Activated T-helper 1 cell treated with Interleukin-2 at 50 U/mL for 16 hours (primary cell): ENCODE results near the gene RABGAP1L.
"Not testable (repeated sequence)": the region's sequence is repeated elsewhere in the genome, so short reads cannot be mapped to it uniquely, and the experiment has no call there.

ENCODE experiments used
- DNase-seq: peaks from one replicate; pipeline ENCODE4 v3.0.0-alpha.2; 2020; ENCODE audit warnings: low read depth

Gene RABGAP1L

DNA sequence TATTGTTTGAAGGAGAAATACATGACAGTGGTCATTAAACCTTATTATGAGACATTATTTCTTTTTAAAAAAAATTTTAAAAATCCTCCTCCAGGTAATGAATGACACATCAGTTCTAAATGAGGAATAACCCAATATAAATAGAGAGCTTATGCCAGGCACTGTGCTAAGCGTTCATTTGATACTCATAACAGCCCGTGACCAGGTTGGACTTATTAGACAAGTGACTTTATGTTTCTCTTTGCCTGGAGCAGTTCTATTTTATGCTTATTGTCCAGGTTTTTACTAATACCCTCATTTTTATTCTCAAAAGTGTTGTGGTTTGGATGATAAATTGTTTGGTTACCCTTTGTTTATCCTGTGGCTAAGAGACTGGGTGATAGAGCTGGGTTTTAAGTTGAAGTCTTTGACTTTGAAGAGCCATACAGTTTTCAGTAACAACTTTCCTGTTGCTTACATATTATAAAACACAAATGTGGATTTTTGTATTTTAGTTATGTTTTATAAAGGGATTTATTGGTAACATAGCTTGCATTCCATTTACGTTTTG, 84.2 kb downstream of the RABGAP1L start:
- no peak for DNase-seq

DNA sequence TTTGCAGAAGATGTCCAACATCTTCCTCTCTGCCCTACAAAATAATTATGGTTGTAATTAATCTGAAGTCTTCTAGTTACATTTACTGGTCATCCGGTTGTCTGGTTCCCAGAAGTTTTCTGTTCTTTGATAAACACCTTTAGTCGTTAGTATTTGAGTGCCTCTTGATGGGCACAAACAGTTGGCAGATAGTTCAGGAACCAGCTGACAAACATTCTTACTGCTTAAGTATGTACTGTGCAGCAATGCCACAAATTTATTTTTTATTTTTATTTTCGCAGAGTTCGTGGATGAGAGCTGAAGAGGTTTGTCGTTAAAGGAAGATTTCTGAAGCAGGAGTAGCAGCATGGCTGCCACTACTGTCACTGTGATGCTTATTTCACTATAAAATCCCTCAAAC, 84.7 kb downstream of the RABGAP1L start:
- no peak for DNase-seq

DNA sequence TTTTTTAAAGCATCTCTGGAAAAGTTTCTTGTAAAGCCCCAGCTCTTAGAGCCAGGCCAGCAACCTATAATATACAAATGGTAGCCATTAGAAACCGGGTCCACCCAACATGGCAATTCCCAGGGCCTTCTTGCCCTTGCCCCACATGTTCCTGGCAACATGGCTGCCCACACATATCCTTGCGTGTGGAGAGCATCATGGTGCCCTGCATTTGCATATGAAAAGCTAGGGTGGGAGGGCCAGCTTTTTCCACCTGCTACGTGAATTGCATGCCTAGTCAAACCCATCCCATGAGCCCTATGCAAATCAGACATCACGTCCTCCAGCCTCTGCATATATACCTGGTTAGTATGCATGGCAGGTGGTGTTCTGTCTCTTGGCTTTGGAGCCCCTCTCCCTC, 88.2 kb downstream of the RABGAP1L start:
- DNase-seq = no peak

DNA sequence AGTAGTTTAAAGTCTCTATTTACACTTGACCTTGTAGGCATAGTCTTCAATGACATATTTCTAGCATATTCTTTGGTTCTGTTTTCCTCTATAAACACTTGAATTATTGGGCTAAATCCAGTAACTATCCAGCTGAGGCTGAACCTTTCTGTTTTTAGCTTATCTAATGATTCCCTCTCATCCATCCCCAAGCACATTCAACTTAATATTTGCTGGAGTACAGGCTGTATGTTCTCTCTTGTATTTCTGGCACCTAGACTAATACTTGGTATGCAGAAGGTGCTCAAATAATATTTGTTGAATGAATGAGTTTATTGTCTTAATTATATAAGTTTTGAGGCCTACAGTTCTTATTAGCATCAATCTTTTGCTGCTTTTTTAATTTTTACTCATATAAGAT, 88.7 kb downstream of the RABGAP1L start:
- DNase-seq = no peak

GRCh38 chr1:174256386-174256785, 97.1 kb downstream of the RABGAP1L start:
- not testable (repeated sequence) for DNase-seq

DNA sequence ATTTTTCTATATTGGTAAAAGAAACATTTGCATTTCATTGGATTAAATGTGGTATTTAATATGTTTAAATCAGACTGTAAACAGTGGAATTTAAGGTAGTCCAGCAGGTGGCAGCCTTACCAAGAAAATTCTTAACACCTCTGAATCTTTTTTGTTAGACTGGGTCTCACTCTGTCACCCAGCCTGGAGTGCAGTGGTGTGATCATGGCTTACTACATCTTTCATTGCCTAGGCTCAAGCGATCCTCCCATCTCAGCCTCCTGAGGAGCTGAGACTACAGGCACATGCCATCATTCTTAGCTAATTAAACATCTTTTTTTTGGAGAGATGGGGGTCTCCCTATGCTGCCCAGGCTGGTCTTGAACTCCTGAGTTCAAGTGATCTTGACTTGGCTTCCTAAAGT, 98.8 kb downstream of the RABGAP1L start:
- no peak for DNase-seq

GRCh38 chr1:174262349-174263241, 103.3 kb downstream of the RABGAP1L start:
- no peak for DNase-seq

DNA sequence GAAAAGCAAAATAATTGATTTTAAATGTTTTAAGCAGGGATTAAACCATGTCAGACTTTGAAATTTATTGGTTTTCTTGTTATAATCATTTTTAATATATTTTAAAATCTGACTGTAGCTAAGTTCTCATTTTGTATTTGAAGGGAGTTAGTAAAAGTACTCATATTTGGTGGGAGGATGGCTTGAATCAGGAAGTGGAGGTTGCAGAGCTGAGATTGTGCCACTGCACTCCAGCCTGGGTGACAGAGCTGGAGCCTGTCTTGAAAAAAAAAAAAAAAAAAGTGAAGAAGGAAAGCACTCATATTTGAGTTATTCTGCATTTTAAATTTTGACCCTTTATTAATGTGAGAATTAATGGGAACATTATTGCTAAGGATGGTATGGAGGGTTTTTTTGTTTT, 106.0 kb downstream of the RABGAP1L start:
- no peak for DNase-seq

DNA sequence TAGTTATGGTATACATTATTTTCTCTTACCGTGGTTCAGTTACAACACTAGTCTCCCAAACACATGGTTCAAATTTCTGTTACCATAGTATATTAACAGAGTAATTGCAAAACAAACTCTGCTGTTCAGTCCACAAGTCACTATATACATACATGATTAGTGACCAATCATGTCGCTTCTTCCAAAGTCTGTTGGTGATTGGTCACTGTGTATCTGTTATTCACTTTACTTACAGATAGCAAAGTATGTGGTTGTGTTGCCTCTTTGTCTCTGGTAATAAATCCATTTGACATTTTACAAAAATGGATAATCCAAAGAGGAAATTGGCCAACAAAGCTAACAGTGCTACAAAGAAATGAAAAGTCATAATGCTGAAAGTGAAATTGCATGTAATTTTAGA, 107.2 kb downstream of the RABGAP1L start:
- DNase-seq = no peak

- DNase-seq = no peak
Observed at GRCh38 chr1:174266991-174267612, 107.8 kb downstream of the RABGAP1L start.

GRCh38 chr1:174269989-174270651, 110.8 kb downstream of the RABGAP1L start:
- DNase-seq = no peak

- DNase-seq = no peak
Observed at GRCh38 chr1:174273190-174273589, 113.9 kb downstream of the RABGAP1L start.

- no peak for DNase-seq
Observed at GRCh38 chr1:174273776-174274175, 114.5 kb downstream of the RABGAP1L start.

DNA sequence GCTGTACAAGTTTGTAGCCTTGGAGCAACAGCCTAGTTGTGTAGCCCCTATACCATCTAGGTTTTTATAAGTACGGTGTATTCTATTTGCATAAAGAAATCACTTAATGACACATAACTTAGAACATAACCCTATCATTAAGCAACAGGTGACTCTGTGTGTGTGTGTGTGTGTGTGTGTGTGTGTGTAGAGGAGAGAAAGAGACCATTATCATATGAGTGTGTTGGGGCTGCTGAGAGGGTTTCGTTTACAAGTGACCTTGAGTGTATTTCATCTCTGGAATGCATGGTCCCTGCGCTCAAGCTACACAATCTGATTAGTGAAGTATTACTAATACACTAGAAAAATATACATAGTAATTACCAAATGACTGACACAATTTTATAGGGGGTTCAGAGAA, 115.1 kb downstream of the RABGAP1L start:
- DNase-seq = no peak

DNA sequence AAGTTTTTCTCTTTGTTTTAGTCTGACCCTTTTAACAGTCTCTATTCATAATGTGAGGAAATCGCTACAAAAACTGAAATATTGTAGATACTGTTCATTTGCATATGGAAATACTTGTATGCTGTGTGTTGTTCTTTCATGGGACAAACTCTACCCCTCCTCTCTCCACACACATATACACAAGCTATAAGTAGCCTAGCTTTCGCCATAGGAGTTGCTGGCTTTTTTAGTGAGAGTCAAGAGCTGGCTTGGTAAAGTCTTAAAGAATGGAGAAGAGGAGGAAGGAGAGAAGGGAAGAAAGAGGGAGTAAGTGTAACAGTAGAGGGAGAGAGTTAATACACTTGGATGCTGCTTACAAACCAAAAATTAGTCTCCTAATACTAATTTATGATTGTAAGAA, 115.6 kb downstream of the RABGAP1L start:
- DNase-seq = no peak

- no peak for DNase-seq
Observed at GRCh38 chr1:174276087-174276486, 116.8 kb downstream of the RABGAP1L start.

GRCh38 chr1:174284052-174284451, 124.7 kb downstream of the RABGAP1L start:
- no peak for DNase-seq

GRCh38 chr1:174286042-174286441, 126.7 kb downstream of the RABGAP1L start:
- no peak for DNase-seq

DNA sequence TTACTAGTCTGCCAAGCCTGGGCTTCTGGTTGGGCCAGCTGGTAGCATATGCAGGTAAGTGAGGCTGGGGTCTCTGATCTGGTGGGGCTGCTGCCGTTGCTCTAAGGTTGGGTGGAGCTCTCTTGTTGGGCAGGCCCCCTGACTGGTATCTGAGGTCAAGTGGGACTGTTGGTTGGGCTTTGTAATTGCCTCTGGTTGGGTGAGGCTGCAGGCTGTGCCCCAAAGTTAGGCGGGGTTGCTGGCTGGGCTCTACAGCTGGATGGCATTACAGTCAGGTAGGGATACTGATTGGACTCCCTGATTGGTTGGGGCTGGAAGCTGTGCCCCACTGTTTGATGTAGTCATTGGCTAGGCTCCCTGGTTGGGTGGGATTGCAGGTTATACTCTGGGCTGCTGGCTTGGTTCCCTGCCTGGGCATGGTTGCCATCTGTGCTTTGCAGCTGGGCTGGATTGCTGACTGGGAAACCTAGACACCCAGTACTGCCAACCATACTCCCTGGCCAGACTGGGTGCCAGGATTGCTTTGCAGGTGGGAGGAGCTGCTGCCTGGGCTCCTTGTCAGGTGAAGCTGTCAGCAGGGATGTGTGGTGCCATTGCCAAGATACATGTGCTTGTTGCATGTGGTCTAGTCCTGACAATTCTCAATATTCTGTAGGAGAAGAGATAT, 130.5 kb downstream of the RABGAP1L start:
- DNase-seq = no peak

DNA sequence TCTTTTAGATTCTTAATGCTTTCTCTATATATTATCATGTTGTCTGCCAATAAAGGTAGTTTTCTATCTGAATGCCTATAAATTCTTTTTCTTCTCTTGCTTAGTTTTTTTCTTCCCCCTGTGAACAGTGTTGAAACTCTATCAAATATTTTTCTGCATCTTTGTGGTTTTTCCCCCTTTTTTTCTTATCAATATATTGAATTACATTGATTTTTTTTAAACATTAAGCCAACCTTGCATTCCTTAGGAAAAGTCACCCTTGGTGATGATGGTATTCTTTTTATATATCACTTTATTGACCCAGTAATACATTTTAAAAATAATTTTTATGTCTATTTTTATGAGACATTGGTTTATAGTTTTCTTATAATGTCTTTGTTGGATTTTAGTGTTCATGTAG, 131.7 kb downstream of the RABGAP1L start:
- DNase-seq = no peak

GRCh38 chr1:174296309-174296708, 137.0 kb downstream of the RABGAP1L start:
- no peak for DNase-seq

GRCh38 chr1:174297351-174297750, 138.0 kb downstream of the RABGAP1L start:
- no peak for DNase-seq
